IMR-90 (cell line): ENCODE measurements around the gene DLGAP4. TPM values are rescaled to one million over a fixed set of nuclear protein-coding genes. Genes with fewer than 3 reads are reported as not detected.

Experiments used
- ATAC-seq: fragments of 200-7000 bp; cut with Tn5 transposase; 2 replicates; pipeline ENCODE4 v1.9.1; 2020; ENCODE audit warnings: low read depth, mild to moderate bottlenecking, moderate library complexity
- BruUV-seq: library from RNA; stranded (reverse); fragments of 400-500 nt; replicated peaks from 2 replicates; lab custom pipeline; 2021; lab: Mats Ljungman, UMichigan
- CTCF ChIA-PET: fragments of 300-600 bp; formaldehyde crosslinking; extraction: SDS; loops from one replicate; lab custom pipeline; 2021; ENCODE audit warnings: antibody characterized with exemption; lab: Yijun Ruan, JAX
- POLR2A ChIA-PET: fragments of 300-600 bp; sonication (Branson Sonifier 250); formaldehyde crosslinking; loops from one replicate; lab custom pipeline; 2022; ENCODE audit warnings: antibody characterized with exemption; ENCODE audit not compliant: unreplicated experiment; lab: Charles Lee
- DNase-seq: peaks from one replicate; pipeline ENCODE4 v3.0.0; 2013
- H2AFZ ChIP-seq: replicated peaks from 2 replicates; pipeline ENCODE3; 2013; ENCODE audit warnings: low read length, mild to moderate bottlenecking; ENCODE audit not compliant: poor library complexity
- H2AK5ac ChIP-seq: 2 replicates; pipeline ENCODE4 v1.6.1; 2013; ENCODE audit warnings: low read depth, low read length, inconsistent platforms
- H2AK9ac ChIP-seq: replicated peaks from 2 replicates; pipeline ENCODE3; 2013; ENCODE audit warnings: mild to moderate bottlenecking, low read depth, low read length, moderate library complexity; ENCODE audit not compliant: poor library complexity
- H2BK120ac ChIP-seq: 2 replicates; pipeline ENCODE4 v1.6.1; 2013; ENCODE audit warnings: low read depth, low read length, inconsistent platforms
- H2BK15ac ChIP-seq: 3 replicates; pipeline ENCODE4 v1.6.1; 2013; ENCODE audit warnings: low read depth, low read length, inconsistent platforms
- H2BK20ac ChIP-seq: 2 replicates; pipeline ENCODE4 v1.6.1; 2013; ENCODE audit warnings: low read depth, mild to moderate bottlenecking, inconsistent platforms, low read length, moderate library complexity
- H2BK5ac ChIP-seq: 2 replicates; pipeline ENCODE4 v1.6.1; 2013; ENCODE audit warnings: mild to moderate bottlenecking, low read depth, low read length, inconsistent platforms; ENCODE audit not compliant: poor library complexity, severe bottlenecking
- H3K14ac ChIP-seq: replicated peaks from 2 replicates; pipeline ENCODE4 v1.6.1; 2013; ENCODE audit warnings: low read depth, low read length, inconsistent platforms
- H3K18ac ChIP-seq: 2 replicates; pipeline ENCODE4 v1.6.1; 2013; ENCODE audit warnings: low read depth, low read length, control low read depth
- H3K23ac ChIP-seq: 2 replicates; pipeline ENCODE4 v1.6.1; 2013; ENCODE audit warnings: low read depth, low read length, inconsistent platforms
- H3K27ac ChIP-seq: 2 replicates; pipeline ENCODE4 v1.5.1; 2013; ENCODE audit warnings: mild to moderate bottlenecking, control low read depth, low read length; ENCODE audit not compliant: insufficient read depth
- H3K27me3 ChIP-seq: 2 replicates; pipeline ENCODE4 v1.6.1; 2013; ENCODE audit warnings: low read length; ENCODE audit not compliant: control insufficient read depth, insufficient read depth
- H3K36me3 ChIP-seq: 2 replicates; pipeline ENCODE4 v1.6.1; 2013; ENCODE audit warnings: low read length, mixed read lengths; ENCODE audit not compliant: control insufficient read depth, insufficient read depth
- H3K4ac ChIP-seq: 2 replicates; pipeline ENCODE4 v1.6.1; 2013; ENCODE audit warnings: low read depth, low read length, inconsistent platforms
- H3K4me1 ChIP-seq: 2 replicates; pipeline ENCODE4 v1.6.1; 2013; ENCODE audit warnings: low read length, mixed read lengths; ENCODE audit not compliant: control insufficient read depth, insufficient read depth
- H3K4me2 ChIP-seq: 2 replicates; pipeline ENCODE4 v1.6.1; 2013; ENCODE audit warnings: low read depth, mild to moderate bottlenecking, control low read depth, low read length, moderate library complexity
- H3K4me3 ChIP-seq: 2 replicates; pipeline ENCODE4 v1.5.1; 2013; ENCODE audit warnings: low read depth, mild to moderate bottlenecking, control low read depth, low read length, moderate library complexity; ENCODE audit not compliant: insufficient read depth
- H3K56ac ChIP-seq: 2 replicates; pipeline ENCODE4 v1.6.1; 2013; ENCODE audit warnings: low read length, inconsistent platforms; ENCODE audit not compliant: insufficient read depth; ENCODE audit errors: extremely low read depth
- H3K79me1 ChIP-seq, 2 experiments: 2 replicates each; pipeline ENCODE4 v1.6.1; 2013; ENCODE audit warnings: low read length in 2 of 2, inconsistent platforms in 1 of 2, low read depth in 1 of 2
- H3K9ac ChIP-seq: 2 replicates; pipeline ENCODE4 v1.6.1; 2013; ENCODE audit warnings: low read depth, low read length, control low read depth
- H3K9me1 ChIP-seq: 2 replicates; pipeline ENCODE4 v1.6.1; 2013; ENCODE audit warnings: low read length, inconsistent platforms; ENCODE audit not compliant: insufficient read depth
- H3K9me3 ChIP-seq: 2 replicates; pipeline ENCODE4 v1.6.1; 2013; ENCODE audit warnings: low read length; ENCODE audit not compliant: control insufficient read depth, insufficient read depth
- H4K20me1 ChIP-seq: 2 replicates; pipeline ENCODE4 v1.6.1; 2013; ENCODE audit warnings: low read length, inconsistent platforms; ENCODE audit not compliant: insufficient read depth
- H4K5ac ChIP-seq: 2 replicates; pipeline ENCODE4 v1.6.1; 2013; ENCODE audit warnings: mild to moderate bottlenecking, low read depth, low read length, control low read depth
- H4K8ac ChIP-seq, 2 experiments: 2 replicates each; pipeline ENCODE4 v1.6.1; 2013; ENCODE audit warnings: low read depth in 2 of 2, low read length in 2 of 2, control low read depth in 1 of 2, inconsistent platforms in 1 of 2
- H4K91ac ChIP-seq: 2 replicates; pipeline ENCODE4 v1.6.1; 2013; ENCODE audit warnings: low read depth, low read length, inconsistent platforms; ENCODE audit not compliant: insufficient read depth
- BHLHE40 ChIP-seq: fragments of 150-350 bp; IDR thresholded peaks from 2 replicates; pipeline ENCODE4 v1.6.1; 2016; ENCODE audit warnings: mild to moderate bottlenecking, low read depth, low read length
- CEBPB ChIP-seq: IDR thresholded peaks from 2 replicates; pipeline ENCODE4 v1.6.1; 2012; ENCODE audit warnings: low read depth, low read length, improper control_type of control experiment
- CHD1 ChIP-seq: IDR thresholded peaks from 2 replicates; pipeline ENCODE4 v1.6.1; 2012; ENCODE audit warnings: low read depth, low read length, improper control_type of control experiment
- POLR2A ChIP-seq: IDR thresholded peaks from 2 replicates; pipeline ENCODE4 v1.6.1; 2012; ENCODE audit warnings: mild to moderate bottlenecking, low read depth, low read length
- WGBS, 2 experiments: methylation state at CpG; one replicate each; pipeline versions ENCODE4 v1.1.5 to v1.1.7; 2013; ENCODE audit warnings: missing lambda C conversion rate in 2 of 2; ENCODE audit not compliant: insufficient read length in 1 of 2; ENCODE audit errors: extremely low coverage in 2 of 2; 5-methylcytosine and 5-hydroxymethylcytosine counted together
- dilution Hi-C: fragments of 300-500 bp; cut with HindIII; formaldehyde crosslinking; loops from one replicate; pipeline ENCODE4 v1.14.3; 2018; ENCODE audit warnings: low sequenced_read_pairs; ENCODE audit not compliant: unreplicated experiment
- in situ Hi-C: fragments of 300-500 bp; cut with MboI; formaldehyde crosslinking; loops from 3 replicates; pipeline ENCODE4 v1.14.3; 2019; ENCODE audit warnings: low sequenced_read_pairs, inconsistent platforms, mixed read lengths
- intact Hi-C: fragments of 100-400 bp; cut with micrococcal nuclease; formaldehyde crosslinking; loops from 2 replicates; pipeline ENCODE4 v1.10.0; 2022
- polyA plus RNA-seq, 3 experiments: library from polyadenylated mRNA; depleted of rRNA; stranded (reverse); fragments of >200 nt; gene quantifications; 2 replicates each; pipeline ENCODE4 v1.2.3, GENCODE V29; 2012; ENCODE audit warnings: low replicate concordance in 1 of 3
- total RNA-seq: library from RNA; depleted of rRNA; stranded (reverse); fragments of >200 nt; gene quantifications from 2 replicates; pipeline ENCODE4 v1.2.3, GENCODE V29; 2012
- TF ChIP-seq, protein P1 (sequence below): conservative IDR thresholded peaks from 2 replicates; pipeline ENCODE4 v1.5.1; 2012; ENCODE audit warnings: mild to moderate bottlenecking, low read depth, low read length, improper control_type of control experiment

DLGAP4 gene
- total and polyA plus RNA-seq, 2 of the 4 experiments (the other 2 are of a cell fraction), result 32.3 to 73.2 TPM

DNA sequence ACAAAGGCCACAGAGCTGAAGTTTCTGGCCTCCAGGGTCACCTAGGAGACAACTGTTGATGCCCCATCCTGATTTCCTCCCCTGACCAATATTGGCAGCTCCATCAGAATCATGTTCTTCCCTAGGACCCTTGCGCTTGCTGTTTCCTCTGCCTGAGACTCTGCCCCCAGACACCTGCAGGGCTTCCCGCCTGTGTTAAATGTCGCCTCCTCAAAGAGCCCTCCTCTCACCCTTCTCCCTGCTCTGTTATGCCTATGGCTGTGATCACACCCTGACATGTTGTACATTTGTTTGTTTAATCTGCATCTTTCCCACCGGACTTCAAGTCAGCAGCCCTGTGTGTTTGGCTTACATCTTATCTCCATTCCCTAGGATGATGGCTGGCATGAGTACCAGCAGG lies 30.1 kb downstream of the DLGAP4 start:
- Histone ChIP-seq H3K79me1 (no peaks in the 10 kb centered on the region), H4K20me1 (no peaks in the 10 kb centered on the region), H2BK120ac (no peak overlapping the region), H3K14ac (no peak overlapping the region), H2BK5ac (no peak overlapping the region), H2AK9ac (no peak overlapping the region), H3K27ac (no peak overlapping the region), H3K4me3 (no peak overlapping the region), H3K9me1 (no peaks in the 10 kb centered on the region), H4K8ac (no peak overlapping the region), H3K36me3 (no peaks in the 10 kb centered on the region), H2BK20ac (no peak overlapping the region), H2AFZ (no peak overlapping the region), H3K27me3 (peaks cover 62% of the 10 kb centered on the region), H3K18ac (no peak overlapping the region), H3K9ac (no peak overlapping the region), H3K4me1 (no peaks in the 10 kb centered on the region), H3K4me2 (no peak overlapping the region), H4K91ac (no peak overlapping the region), H2BK15ac (no peak overlapping the region), H3K4ac (no peak overlapping the region), H4K5ac (no peak overlapping the region), H3K9me3 (no peaks in the 10 kb centered on the region), H2AK5ac (no peak overlapping the region), H3K23ac (no peak overlapping the region), H3K56ac (no peak overlapping the region)
- CTCF ChIA-PET, result no interaction called here
- TF ChIP-seq, protein P1, sequence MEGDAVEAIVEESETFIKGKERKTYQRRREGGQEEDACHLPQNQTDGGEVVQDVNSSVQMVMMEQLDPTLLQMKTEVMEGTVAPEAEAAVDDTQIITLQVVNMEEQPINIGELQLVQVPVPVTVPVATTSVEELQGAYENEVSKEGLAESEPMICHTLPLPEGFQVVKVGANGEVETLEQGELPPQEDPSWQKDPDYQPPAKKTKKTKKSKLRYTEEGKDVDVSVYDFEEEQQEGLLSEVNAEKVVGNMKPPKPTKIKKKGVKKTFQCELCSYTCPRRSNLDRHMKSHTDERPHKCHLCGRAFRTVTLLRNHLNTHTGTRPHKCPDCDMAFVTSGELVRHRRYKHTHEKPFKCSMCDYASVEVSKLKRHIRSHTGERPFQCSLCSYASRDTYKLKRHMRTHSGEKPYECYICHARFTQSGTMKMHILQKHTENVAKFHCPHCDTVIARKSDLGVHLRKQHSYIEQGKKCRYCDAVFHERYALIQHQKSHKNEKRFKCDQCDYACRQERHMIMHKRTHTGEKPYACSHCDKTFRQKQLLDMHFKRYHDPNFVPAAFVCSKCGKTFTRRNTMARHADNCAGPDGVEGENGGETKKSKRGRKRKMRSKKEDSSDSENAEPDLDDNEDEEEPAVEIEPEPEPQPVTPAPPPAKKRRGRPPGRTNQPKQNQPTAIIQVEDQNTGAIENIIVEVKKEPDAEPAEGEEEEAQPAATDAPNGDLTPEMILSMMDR, result no peak
- TF ChIP-seq CEBPB (no peak), BHLHE40 (no peak), CHD1 (no peak), POLR2A (no peak)
- dilution Hi-C loops (no loop called here), in situ Hi-C loops (no loop called here), intact Hi-C loops (no loop called here)
- DNase-seq, result no peak
- POLR2A ChIA-PET, result no interaction called here
- no peak for ATAC-seq
- no CpG with 5 or more reads among the region's 4 CpGs for WGBS, 2 experiments
- BruUV-seq, result no TSS peak
